Brain pericyte (primary cell): ENCODE results near the gene CPA2.
"Not testable (repeated sequence)": the region's sequence is repeated elsewhere in the genome, so short reads cannot be mapped to it uniquely, and the experiment has no call there.

Experiments used
- DNase-seq: peaks from one replicate; pipeline ENCODE4 v3.0.0-alpha.2; 2012; ENCODE audit warnings: low read depth, low spot score

Gene CPA2

GRCh38 chr7:130309986-130310385 is 43.3 kb downstream of the CPA2 start:
- DNase-seq = no peak

GRCh38 chr7:130314305-130314704 is 47.6 kb downstream of the CPA2 start:
- no peak for DNase-seq

- DNase-seq = no peak
Measured at GRCh38 chr7:130319541-130319940, 52.9 kb downstream of the CPA2 start.

GRCh38 chr7:130321542-130322229 is 55.0 kb downstream of the CPA2 start:
- not testable (repeated sequence) for DNase-seq

GRCh38 chr7:130322615-130323014 is 56.0 kb downstream of the CPA2 start:
- no peak for DNase-seq

GRCh38 chr7:130324306-130324943 is 57.8 kb downstream of the CPA2 start:
- no peak for DNase-seq

GRCh38 chr7:130329681-130330080 is 63.0 kb downstream of the CPA2 start:
- no peak for DNase-seq

GRCh38 chr7:130332259-130333053 is 65.8 kb downstream of the CPA2 start:
- no peak for DNase-seq

GRCh38 chr7:130333832-130334231 is 67.2 kb downstream of the CPA2 start:
- no peak for DNase-seq

GRCh38 chr7:130334274-130334673 is 67.6 kb downstream of the CPA2 start:
- DNase-seq = no peak

- DNase-seq = no peak
Measured at GRCh38 chr7:130337410-130337971, 70.8 kb downstream of the CPA2 start.

GRCh38 chr7:130338233-130338632 is 71.6 kb downstream of the CPA2 start:
- no peak for DNase-seq
